ENCODE data around the gene ZNF624. TPM values are rescaled to one million over a fixed set of nuclear protein-coding genes. Genes with fewer than 3 reads are reported as not detected.

ZNF624 gene
- polyA plus RNA-seq, 2 of the 4 experiments (the other 2 are of a cell fraction) = 3.0 to 4.3 TPM

- TF ChIP-seq JUN (IDR thresholded peaks at IDR 0.05) = no peak
These were observed 9.3 kb upstream of the ZNF624 start (continued) for GRCh38 chr17:16662936-16663335.

DNA sequence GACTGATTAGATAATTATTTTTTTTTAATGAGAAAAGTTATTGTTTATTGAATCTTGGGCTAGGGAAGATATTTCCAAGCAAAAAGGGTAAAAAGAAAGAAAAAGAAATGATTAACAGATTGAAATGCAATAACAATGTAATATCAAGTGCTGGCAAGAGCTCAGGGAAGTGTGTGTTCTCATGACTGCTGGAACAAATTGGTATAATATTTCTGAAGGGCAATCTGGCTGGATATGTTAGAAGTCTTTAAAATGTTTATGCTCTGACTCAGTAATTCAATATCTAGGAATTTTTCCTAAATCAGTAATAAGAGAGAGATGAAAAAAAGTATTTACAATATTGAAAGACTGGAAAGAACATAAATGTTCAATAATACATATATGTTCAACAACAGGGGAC lies 7.6 kb upstream of the ZNF624 start:
- ChIA-PET CTCF (no interaction called here), POLR2A (no interaction called here)

DNA sequence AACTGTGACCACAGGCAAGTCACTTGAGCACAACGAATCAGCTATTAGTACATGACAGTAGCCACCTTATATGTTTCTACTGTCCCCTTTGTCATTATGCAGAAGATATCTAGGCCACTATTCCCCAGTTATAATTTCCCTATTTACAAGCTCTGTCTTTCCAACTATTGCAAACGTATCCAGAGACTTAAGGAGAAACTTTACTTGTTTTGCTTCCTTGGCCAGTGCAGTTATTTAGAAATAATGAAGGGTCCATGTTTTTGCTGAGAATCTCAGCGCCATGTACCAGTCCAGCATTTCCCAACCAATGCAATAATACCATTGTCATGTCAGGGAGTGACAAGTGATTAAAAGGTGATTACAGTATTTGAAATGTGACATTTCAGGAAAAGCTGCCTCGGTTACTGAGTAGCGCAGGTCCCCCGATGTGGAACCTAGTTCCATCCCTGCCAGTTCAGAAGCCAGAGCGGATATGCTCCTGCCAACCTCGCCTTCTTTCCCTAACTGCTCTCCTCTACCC lies 743 bp downstream of the ZNF624 start:
- Histone ChIP-seq H3K4me1 (peaks cover 16% of the 10 kb centered on the region), H3K4me2 (peak overlapping the region; percentile 94), H3K4me3 (peak overlapping the region; percentile 68), H3K9me3 (peaks cover 15% of the 10 kb centered on the region; the same call in 2 of the 3 replicates), H3K27ac (peak overlapping the region; percentile 90 to 91)
- TF ChIP-seq ZC3H11A (IDR thresholded peaks at IDR 0.05) (no peak), SMC3 (IDR thresholded peaks at IDR 0.05) (no peak), RARB (CRISPR knock-in tag; IDR thresholded peaks at IDR 0.05) (no peak), RCOR1 (IDR thresholded peaks at IDR 0.05; ENCODE audit: low read depth, low read length) (no peak), CEBPB (IDR thresholded peaks at IDR 0.05) (no peak), FOSL2 (IDR thresholded peaks at IDR 0.05) (no peak), FOSL2 (CRISPR knock-in tag; IDR thresholded peaks at IDR 0.05) (no peak), SREBF2 (IDR thresholded peaks at IDR 0.05) (no peak), JUNB (IDR thresholded peaks at IDR 0.05) (no peak), HDAC2 (IDR thresholded peaks at IDR 0.05) (no peak), NR3C1 (IDR thresholded peaks at IDR 0.05) (no peak), GATA3 (IDR thresholded peaks at IDR 0.05; ENCODE audit: borderline replicate concordance) (no peak), FOSB (CRISPR knock-in tag; IDR thresholded peaks at IDR 0.05) (no peak), RAD21 (conservative IDR thresholded peaks at IDR 0.05 in 1 of 2, IDR thresholded peaks at IDR 0.05 in 1 of 2) (no peak)
- TF ChIP-seq, protein P1, sequence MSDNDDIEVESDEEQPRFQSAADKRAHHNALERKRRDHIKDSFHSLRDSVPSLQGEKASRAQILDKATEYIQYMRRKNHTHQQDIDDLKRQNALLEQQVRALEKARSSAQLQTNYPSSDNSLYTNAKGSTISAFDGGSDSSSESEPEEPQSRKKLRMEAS (IDR thresholded peaks at IDR 0.05) = no peak
- TF ChIP-seq, protein P2, sequence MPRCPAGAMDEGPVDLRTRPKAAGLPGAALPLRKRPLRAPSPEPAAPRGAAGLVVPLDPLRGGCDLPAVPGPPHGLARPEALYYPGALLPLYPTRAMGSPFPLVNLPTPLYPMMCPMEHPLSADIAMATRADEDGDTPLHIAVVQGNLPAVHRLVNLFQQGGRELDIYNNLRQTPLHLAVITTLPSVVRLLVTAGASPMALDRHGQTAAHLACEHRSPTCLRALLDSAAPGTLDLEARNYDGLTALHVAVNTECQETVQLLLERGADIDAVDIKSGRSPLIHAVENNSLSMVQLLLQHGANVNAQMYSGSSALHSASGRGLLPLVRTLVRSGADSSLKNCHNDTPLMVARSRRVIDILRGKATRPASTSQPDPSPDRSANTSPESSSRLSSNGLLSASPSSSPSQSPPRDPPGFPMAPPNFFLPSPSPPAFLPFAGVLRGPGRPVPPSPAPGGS (IDR thresholded peaks at IDR 0.05) = no peak
- TF ChIP-seq, protein P3, sequence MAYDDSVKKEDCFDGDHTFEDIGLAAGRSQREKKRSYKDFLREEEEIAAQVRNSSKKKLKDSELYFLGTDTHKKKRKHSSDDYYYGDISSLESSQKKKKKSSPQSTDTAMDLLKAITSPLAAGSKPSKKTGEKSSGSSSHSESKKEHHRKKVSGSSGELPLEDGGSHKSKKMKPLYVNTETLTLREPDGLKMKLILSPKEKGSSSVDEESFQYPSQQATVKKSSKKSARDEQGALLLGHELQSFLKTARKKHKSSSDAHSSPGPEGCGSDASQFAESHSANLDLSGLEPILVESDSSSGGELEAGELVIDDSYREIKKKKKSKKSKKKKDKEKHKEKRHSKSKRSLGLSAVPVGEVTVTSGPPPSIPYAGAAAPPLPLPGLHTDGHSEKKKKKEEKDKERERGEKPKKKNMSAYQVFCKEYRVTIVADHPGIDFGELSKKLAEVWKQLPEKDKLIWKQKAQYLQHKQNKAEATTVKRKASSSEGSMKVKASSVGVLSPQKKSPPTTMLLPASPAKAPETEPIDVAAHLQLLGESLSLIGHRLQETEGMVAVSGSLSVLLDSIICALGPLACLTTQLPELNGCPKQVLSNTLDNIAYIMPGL (CRISPR knock-in tag; IDR thresholded peaks at IDR 0.05; ENCODE audit: borderline replicate concordance) = no peak
- TF ChIP-seq, protein P4, sequence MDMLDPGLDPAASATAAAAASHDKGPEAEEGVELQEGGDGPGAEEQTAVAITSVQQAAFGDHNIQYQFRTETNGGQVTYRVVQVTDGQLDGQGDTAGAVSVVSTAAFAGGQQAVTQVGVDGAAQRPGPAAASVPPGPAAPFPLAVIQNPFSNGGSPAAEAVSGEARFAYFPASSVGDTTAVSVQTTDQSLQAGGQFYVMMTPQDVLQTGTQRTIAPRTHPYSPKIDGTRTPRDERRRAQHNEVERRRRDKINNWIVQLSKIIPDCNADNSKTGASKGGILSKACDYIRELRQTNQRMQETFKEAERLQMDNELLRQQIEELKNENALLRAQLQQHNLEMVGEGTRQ (IDR thresholded peaks at IDR 0.05) = no peak
- ChIA-PET CTCF (interaction anchor here (0.6 kb wide), 1 partner anchor 353 kb away, joined by 4 read pairs; no protein-coding TSS in a partner anchor), POLR2A (interaction anchor here (0.9 to 1.4 kb wide), 4 partner anchors 24 to 272 kb away, joined by 3 to 8 read pairs (median 6); partner anchors contain the start of gene UBB)
- ATAC-seq (peak; percentile 10 to 26), DNase-seq (ENCODE audit: low read depth in 1 of 2, low spot score in 1 of 2) (no peak), FAIRE-seq (no peak)
- WGBS (ENCODE audit: missing lambda C conversion rate) = 34% methylated on average over 7 of the region's 8 CpGs

More for the DNA sequence above, 7.6 kb upstream of the ZNF624 start:
- no peak for DNase-seq (ENCODE audit: low read depth in 1 of 2, low spot score in 1 of 2)
- Histone ChIP-seq H3K27ac (no peak overlapping the region), H3K4me2 (no peak overlapping the region), H3K4me3 (no peak overlapping the region), H3K4me1 (no peaks in the 10 kb centered on the region), H3K9me3 (no peaks in the 10 kb centered on the region; the same call in 2 of the 3 replicates)
- no peak for FAIRE-seq
- no peak for ATAC-seq
- TF ChIP-seq MAZ (IDR thresholded peaks at IDR 0.05; ENCODE audit: borderline replicate concordance, low read depth, low read length) = no peak
- no peak for TF ChIP-seq RARB (CRISPR knock-in tag; IDR thresholded peaks at IDR 0.05)

Measured in A549 (cell line).